CD4-positive, alpha-beta memory T cell (primary cell): ENCODE data around the gene ZNF624. TPM values are rescaled to one million over a fixed set of nuclear protein-coding genes. Genes with fewer than 3 reads are reported as not detected.
A peak's percentile ranks its signal among the peaks of the same experiment; 100 is the strongest.
"Not testable (repeated sequence)": the region's sequence is repeated elsewhere in the genome, so short reads cannot be mapped to it uniquely, and the experiment has no call there.

Experiments
- CTCF ChIA-PET: fragments of 350-600 bp; sonication (Branson Sonifier 250); formaldehyde crosslinking; loops from one replicate; lab custom pipeline; 2021; ENCODE audit warnings: inconsistent platforms; ENCODE audit not compliant: partially characterized antibody; lab: Charles Lee
- POLR2A ChIA-PET: fragments of 350-600 bp; sonication (Branson Sonifier 250); formaldehyde crosslinking; loops from one replicate; lab custom pipeline; 2021; ENCODE audit not compliant: partially characterized antibody; lab: Charles Lee
- DNase-seq, 5 donors: peaks; one replicate each; pipeline versions ENCODE4 v3.0.0 to v3.0.0-alpha.2; 2020 to 2022; ENCODE audit warnings: mixed read lengths in 1 of 5
- H3K27ac ChIP-seq: one replicate; pipeline ENCODE4 v1.7.0; 2013; ENCODE audit warnings: low read depth, low read length
- H3K27me3 ChIP-seq: 2 replicates; pipeline ENCODE4 v1.7.0; 2013; ENCODE audit warnings: mild to moderate bottlenecking, low read length, moderate library complexity; ENCODE audit not compliant: insufficient read depth
- H3K36me3 ChIP-seq: 2 replicates; pipeline ENCODE4 v1.7.0; 2013; ENCODE audit warnings: mild to moderate bottlenecking, low read length, moderate library complexity; ENCODE audit not compliant: insufficient read depth
- H3K4me1 ChIP-seq: 2 replicates; pipeline ENCODE4 v1.7.0; 2013; ENCODE audit warnings: mild to moderate bottlenecking, low read length, moderate library complexity; ENCODE audit not compliant: insufficient read depth
- H3K4me3 ChIP-seq, 2 donors: one replicate each; pipeline ENCODE4 v1.7.0; 2013; ENCODE audit warnings: low read length in 2 of 2, mild to moderate bottlenecking in 1 of 2
- H3K9me3 ChIP-seq, 2 donors: one replicate each; pipeline ENCODE4 v1.7.0; 2013; ENCODE audit warnings: low read length in 2 of 2, control low read depth in 1 of 2; ENCODE audit not compliant: control insufficient read depth in 1 of 2
- H3K27ac Mint-ChIP-seq, 7 donors: one replicate each; pipeline ENCODE4 v1.8.0; 2020 to 2021; ENCODE audit warnings: mixed read lengths in 7 of 7, mild to moderate bottlenecking in 6 of 7, inconsistent platforms in 3 of 7, moderate library complexity in 3 of 7
- H3K27me3 Mint-ChIP-seq, 2 donors: one replicate each; pipeline ENCODE4 v1.8.0; 2020 to 2021; ENCODE audit warnings: mixed read lengths in 2 of 2
- H3K36me3 Mint-ChIP-seq, 2 donors: one replicate each; pipeline ENCODE4 v1.8.0; 2020 to 2021; ENCODE audit warnings: mixed read lengths in 2 of 2, inconsistent platforms in 1 of 2, mild to moderate bottlenecking in 1 of 2
- H3K4me1 Mint-ChIP-seq, 4 donors: one replicate each; pipeline ENCODE4 v1.8.0; 2020 to 2021; ENCODE audit warnings: mixed read lengths in 4 of 4, mild to moderate bottlenecking in 1 of 4
- H3K4me3 Mint-ChIP-seq, 8 donors: one replicate each; pipeline ENCODE4 v1.8.0; 2020 to 2021; ENCODE audit warnings: mixed read lengths in 8 of 8, mild to moderate bottlenecking in 7 of 8, moderate library complexity in 6 of 8, inconsistent platforms in 3 of 8
- H3K9me3 Mint-ChIP-seq, 8 donors: one replicate each; pipeline ENCODE4 v1.8.0; 2020 to 2021; ENCODE audit warnings: mixed read lengths in 8 of 8, mild to moderate bottlenecking in 5 of 8, inconsistent platforms in 3 of 8, moderate library complexity in 1 of 8
- intact Hi-C: fragments of 100-400 bp; cut with micrococcal nuclease; formaldehyde crosslinking; loops from one replicate; pipeline ENCODE4 v1.15.1; 2023
- polyA plus RNA-seq, 2 donors: library from polyadenylated mRNA; unstranded; fragments of 300-500 nt; fragmentation: Illumina TruSeq; gene quantifications; one replicate each; pipeline ENCODE4 v1.2.3, GENCODE V29; 2021
- total RNA-seq, 2 experiments: library from RNA; stranded (reverse); gene quantifications; one replicate each; pipeline ENCODE4 v1.2.3, GENCODE V29; 2021

ZNF624 gene
- total and polyA plus RNA-seq, 4 experiments from 2014 or later: 1.9 to 12.0 (median 7.4) TPM

GRCh38 chr17:16676676-16677268 lies 23.1 kb upstream of the ZNF624 start:
- H3K9me3 ChIP-seq: no peaks in the 10 kb centered on the region
- no peaks in the 10 kb centered on the region for H3K36me3 ChIP-seq
- H3K27me3 ChIP-seq: no peaks in the 10 kb centered on the region
- H3K4me1 Mint-ChIP-seq: no peaks in the 10 kb centered on the region
- intact Hi-C loops: no loop called here
- H3K27me3 Mint-ChIP-seq: peaks cover 3 to 8% of the 10 kb centered on the region in 2 donors
- no peaks in the 10 kb centered on the region for H3K9me3 Mint-ChIP-seq
- H3K4me3 ChIP-seq: no peak overlapping the region
- H3K27ac ChIP-seq: no peak overlapping the region
- no peak for DNase-seq
- H3K4me3 Mint-ChIP-seq: no peak overlapping the region
- no peaks in the 10 kb centered on the region for H3K36me3 Mint-ChIP-seq
- H3K4me1 ChIP-seq: no peaks in the 10 kb centered on the region
- CTCF ChIA-PET: interaction anchor here (0.6 kb wide), 1 partner anchor 662 kb away, joined by 4 read pairs; no protein-coding TSS in a partner anchor
- POLR2A ChIA-PET: no interaction called here
- H3K27ac Mint-ChIP-seq: no peak overlapping the region

GRCh38 chr17:16666907-16667636 lies 13.4 kb upstream of the ZNF624 start:
- H3K4me1 Mint-ChIP-seq, H3K9me3 Mint-ChIP-seq, H3K27me3 ChIP-seq, H3K27ac ChIP-seq, CTCF ChIA-PET, H3K36me3 Mint-ChIP-seq, H3K36me3 ChIP-seq, H3K4me3 ChIP-seq, POLR2A ChIA-PET, H3K9me3 ChIP-seq, H3K4me1 ChIP-seq, H3K27ac Mint-ChIP-seq, intact Hi-C loops: not testable (repeated sequence)
- peak overlapping the region in 7 of 8 donors; percentile 54 to 72 (median 61) for H3K4me3 Mint-ChIP-seq
- H3K27me3 Mint-ChIP-seq: peaks cover 25 to 29% of the 10 kb centered on the region in 2 donors
- peak in 1 of 5 donors; percentile 4 for DNase-seq

- H3K9me3 ChIP-seq, DNase-seq, H3K27ac Mint-ChIP-seq, H3K4me3 Mint-ChIP-seq, POLR2A ChIA-PET, CTCF ChIA-PET, H3K36me3 ChIP-seq, H3K4me1 Mint-ChIP-seq, H3K4me3 ChIP-seq, intact Hi-C loops, H3K4me1 ChIP-seq, H3K27me3 ChIP-seq, H3K36me3 Mint-ChIP-seq, H3K27ac ChIP-seq, H3K9me3 Mint-ChIP-seq: not testable (repeated sequence)
- peaks cover 25 to 28% of the 10 kb centered on the region in 2 donors for H3K27me3 Mint-ChIP-seq
These were observed 12.9 kb upstream of the ZNF624 start for GRCh38 chr17:16666553-16666906.

GRCh38 chr17:16662936-16663335 lies 9.3 kb upstream of the ZNF624 start:
- H3K27ac Mint-ChIP-seq: no peak overlapping the region
- H3K4me1 Mint-ChIP-seq: peaks cover 0 to 8% (median 3%) of the 10 kb centered on the region in 4 donors
- H3K9me3 ChIP-seq: no peaks in the 10 kb centered on the region
- CTCF ChIA-PET: no interaction called here
- H3K27me3 ChIP-seq: no peaks in the 10 kb centered on the region
- DNase-seq: no peak
- intact Hi-C loops: no loop called here
- H3K27ac ChIP-seq: no peak overlapping the region
- H3K36me3 ChIP-seq: no peaks in the 10 kb centered on the region
- H3K36me3 Mint-ChIP-seq: no peaks in the 10 kb centered on the region
- H3K4me3 Mint-ChIP-seq: no peak overlapping the region
- H3K9me3 Mint-ChIP-seq: peaks cover 0 to 7% (median 0%) of the 10 kb centered on the region in 8 donors
- H3K27me3 Mint-ChIP-seq: peaks cover 15 to 27% of the 10 kb centered on the region in 2 donors
- H3K4me3 ChIP-seq: no peak overlapping the region
- no peaks in the 10 kb centered on the region for H3K4me1 ChIP-seq
- POLR2A ChIA-PET: no interaction called here

- H3K9me3 ChIP-seq: no peaks in the 10 kb centered on the region
- intact Hi-C loops: no loop called here
- H3K4me3 ChIP-seq: no peak overlapping the region
- Mint-ChIP-seq H3K27ac (no peak overlapping the region), H3K4me3 (no peak overlapping the region), H3K4me1 (peaks cover 0 to 4% (median under 1%) of the 10 kb centered on the region in 4 donors), H3K9me3 (peaks cover 0 to 7% (median 0%) of the 10 kb centered on the region in 8 donors), H3K27me3 (peaks cover 14 to 26% of the 10 kb centered on the region in 2 donors), H3K36me3 (no peaks in the 10 kb centered on the region)
- no peak for DNase-seq
- no peak overlapping the region for H3K27ac ChIP-seq
- no peaks in the 10 kb centered on the region for H3K36me3 ChIP-seq
- H3K27me3 ChIP-seq: no peaks in the 10 kb centered on the region
- ChIA-PET CTCF (no interaction called here), POLR2A (no interaction called here)
- no peaks in the 10 kb centered on the region for H3K4me1 ChIP-seq
These were observed 7.6 kb upstream of the ZNF624 start for GRCh38 chr17:16661217-16661616.

GRCh38 chr17:16652847-16653366 lies 743 bp downstream of the ZNF624 start:
- Histone ChIP-seq H3K27ac (peak overlapping the region; percentile 69), H3K4me1 (peaks cover 15% of the 10 kb centered on the region), H3K36me3 (no peaks in the 10 kb centered on the region), H3K27me3 (no peaks in the 10 kb centered on the region), H3K4me3 (peak overlapping the region; percentile 60 to 82), H3K9me3 (no peaks in the 10 kb centered on the region)
- Mint-ChIP-seq H3K9me3 (no peaks in the 10 kb centered on the region), H3K4me3 (peak overlapping the region; percentile 73 to 90 (median 86)), H3K27ac (peak overlapping the region in 5 of 7 donors; percentile 59 to 88 (median 79)), H3K4me1 (peaks cover 17 to 25% (median 21%) of the 10 kb centered on the region in 4 donors), H3K36me3 (peaks cover 7 to 12% of the 10 kb centered on the region in 2 donors), H3K27me3 (peaks cover 2 to 6% of the 10 kb centered on the region in 2 donors)
- CTCF ChIA-PET: interaction anchor here (0.8 to 0.9 kb wide), 2 partner anchors 64 to 68 kb away, joined by 3 read pairs; no protein-coding TSS in a partner anchor
- DNase-seq: no peak
- POLR2A ChIA-PET: interaction anchor here (1.4 to 1.5 kb wide), 2 partner anchors 69 to 117 kb away, joined by 3 read pairs; no protein-coding TSS in a partner anchor
- intact Hi-C loops: loop anchor here (1.0 to 10.0 kb wide), 3 partner anchors 64 to 1532 kb away; partner anchors contain the start of gene ALKBH5

DNA sequence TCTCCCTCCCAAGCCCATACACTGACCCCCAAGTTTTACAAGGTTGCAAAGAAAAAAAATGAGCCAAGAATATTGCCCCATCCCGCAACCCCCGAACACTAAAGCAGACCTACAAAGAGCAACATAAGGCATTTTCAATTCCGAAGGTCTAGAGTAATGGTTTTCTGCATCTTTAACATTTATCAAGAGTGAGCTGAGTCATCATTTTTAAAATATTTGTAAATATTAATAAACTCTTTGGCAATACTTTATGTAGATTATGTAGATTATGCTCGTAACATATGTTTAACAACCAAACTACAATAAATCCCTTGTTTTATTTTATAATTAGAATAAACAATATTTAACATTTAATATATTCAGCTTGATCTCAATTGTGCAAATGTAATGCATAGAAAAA lies 1.4 kb downstream of the ZNF624 start:
- ChIA-PET POLR2A (interaction anchor here (1.4 to 1.5 kb wide), 2 partner anchors 68 to 116 kb away, joined by 3 read pairs; no protein-coding TSS in a partner anchor), CTCF (no interaction called here)
- peaks cover 9 to 14% of the 10 kb centered on the region in 2 donors for H3K36me3 Mint-ChIP-seq
- Histone ChIP-seq H3K4me1 (peaks cover 15% of the 10 kb centered on the region), H3K27me3 (no peaks in the 10 kb centered on the region), H3K36me3 (no peaks in the 10 kb centered on the region), H3K27ac (no peak overlapping the region), H3K9me3 (no peaks in the 10 kb centered on the region), H3K4me3 (no peak overlapping the region)
- no peak for DNase-seq
- peak overlapping the region in 5 of 8 donors; percentile 6 to 87 (median 57) for H3K4me3 Mint-ChIP-seq
- peaks cover 17 to 25% (median 21%) of the 10 kb centered on the region in 4 donors for H3K4me1 Mint-ChIP-seq
- H3K9me3 Mint-ChIP-seq: no peaks in the 10 kb centered on the region
- intact Hi-C loops: loop anchor here (2.0 to 10.0 kb wide), 2 partner anchors 63 to 1533 kb away; partner anchors contain the start of gene ALKBH5
- H3K27ac Mint-ChIP-seq: no peak overlapping the region
- H3K27me3 Mint-ChIP-seq: peaks cover 0 to 2% of the 10 kb centered on the region in 2 donors
